Loucy (cell line): ENCODE measurements around the gene CEP164.

Source experiments
- CTCF ChIP-seq: fragments of 200-600 bp; sonication (generic); conservative IDR thresholded peaks from 2 replicates; pipeline ENCODE4 v1.5.1; 2014; ENCODE audit warnings: mild to moderate bottlenecking, antibody characterized with exemption, low read length
- EZH2phosphoT487 ChIP-seq: fragments of 200-600 bp; IDR thresholded peaks from 2 replicates; pipeline ENCODE4 v1.6.1; 2018; ENCODE audit warnings: antibody characterized with exemption, mild to moderate bottlenecking, moderate library complexity, borderline replicate concordance

DNA sequence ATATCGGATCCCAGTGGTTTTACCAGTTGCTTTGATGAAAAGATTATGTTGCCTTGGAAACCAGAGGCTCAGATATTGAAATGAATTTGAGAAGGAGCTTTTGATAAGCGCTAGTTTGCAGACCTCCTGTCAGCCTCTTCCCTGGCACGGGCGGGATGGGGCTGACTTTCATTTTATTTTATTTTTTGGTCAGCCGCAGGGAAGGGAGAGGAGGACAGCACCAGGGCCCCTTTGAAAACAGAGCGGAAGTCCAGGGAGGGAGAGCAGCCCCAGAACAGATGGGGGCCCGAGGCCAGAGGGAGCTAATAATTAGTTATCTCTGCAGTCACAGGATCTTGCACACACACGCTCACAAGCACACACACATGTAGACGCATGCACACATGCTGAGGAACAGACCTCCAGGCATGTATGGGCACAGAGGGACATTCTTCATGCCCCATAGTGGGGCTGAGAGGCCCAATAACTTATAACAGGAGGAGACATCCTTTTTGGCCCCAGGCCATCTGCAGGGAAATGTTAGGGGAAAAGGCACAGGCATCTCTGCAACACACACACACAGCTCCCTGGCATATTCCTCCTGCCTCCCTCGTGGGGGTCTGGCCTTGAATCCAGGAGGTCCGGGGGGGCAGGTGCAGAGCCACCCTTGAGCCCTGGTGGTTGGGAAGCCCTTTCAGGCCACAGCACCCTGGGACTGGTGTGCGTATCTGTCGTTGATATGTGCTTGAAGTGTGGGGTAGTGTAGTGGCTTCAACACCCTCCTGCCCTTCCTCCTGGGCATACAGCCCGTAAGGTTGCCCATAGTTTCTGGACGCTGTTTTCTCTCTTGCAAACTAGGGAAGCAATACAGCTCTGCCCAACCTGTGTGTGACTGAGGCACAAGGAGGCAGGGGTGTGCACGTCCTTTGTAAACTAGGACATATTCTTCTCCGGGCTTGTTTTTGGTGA lies 117.3 kb downstream of the CEP164 start:
- TF ChIP-seq CTCF: no peak
- TF ChIP-seq EZH2phosphoT487: no peak
